ENCODE measurements around the gene DCAKD. TPM values are rescaled to one million over a fixed set of nuclear protein-coding genes. Genes with fewer than 3 reads are reported as not detected.

DCAKD gene
- total and polyA plus RNA-seq, 8 donors, result 20.5 to 50.8 (median 44.9) TPM

DNA sequence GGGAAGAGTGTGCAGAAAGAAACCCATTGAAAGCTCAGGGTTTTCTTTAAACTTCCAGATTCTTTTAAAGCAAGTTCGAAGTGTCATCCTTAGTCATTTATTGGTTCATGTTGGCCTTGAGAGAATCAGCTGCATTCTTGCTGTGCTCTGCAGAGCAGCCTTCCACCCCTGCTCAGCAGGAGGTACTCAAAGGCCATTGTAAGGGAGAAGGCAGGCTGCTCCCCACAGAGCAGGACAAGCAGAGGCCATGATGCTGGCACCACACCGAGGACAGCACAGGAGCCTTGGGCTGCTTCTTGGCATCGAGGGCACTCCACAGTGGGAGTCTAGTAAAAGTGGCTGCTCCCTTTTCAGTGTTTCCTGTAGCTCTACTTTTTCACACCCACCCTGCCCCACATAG, 39.3 kb upstream of the DCAKD start:
- Histone ChIP-seq H3K9me3 (no peaks in the 10 kb centered on the region), H3K27me3 (no peaks in the 10 kb centered on the region), H3K4me3 (no peak overlapping the region), H3K27ac (no peak overlapping the region), H3K36me3 (peaks cover 0 to 99% of the 10 kb centered on the region in 2 donors), H3K4me1 (peaks cover 10 to 12% of the 10 kb centered on the region in 2 donors)
- intact Hi-C loops (cut with DNase I), result no loop called here
- TF ChIP-seq, protein P1, sequence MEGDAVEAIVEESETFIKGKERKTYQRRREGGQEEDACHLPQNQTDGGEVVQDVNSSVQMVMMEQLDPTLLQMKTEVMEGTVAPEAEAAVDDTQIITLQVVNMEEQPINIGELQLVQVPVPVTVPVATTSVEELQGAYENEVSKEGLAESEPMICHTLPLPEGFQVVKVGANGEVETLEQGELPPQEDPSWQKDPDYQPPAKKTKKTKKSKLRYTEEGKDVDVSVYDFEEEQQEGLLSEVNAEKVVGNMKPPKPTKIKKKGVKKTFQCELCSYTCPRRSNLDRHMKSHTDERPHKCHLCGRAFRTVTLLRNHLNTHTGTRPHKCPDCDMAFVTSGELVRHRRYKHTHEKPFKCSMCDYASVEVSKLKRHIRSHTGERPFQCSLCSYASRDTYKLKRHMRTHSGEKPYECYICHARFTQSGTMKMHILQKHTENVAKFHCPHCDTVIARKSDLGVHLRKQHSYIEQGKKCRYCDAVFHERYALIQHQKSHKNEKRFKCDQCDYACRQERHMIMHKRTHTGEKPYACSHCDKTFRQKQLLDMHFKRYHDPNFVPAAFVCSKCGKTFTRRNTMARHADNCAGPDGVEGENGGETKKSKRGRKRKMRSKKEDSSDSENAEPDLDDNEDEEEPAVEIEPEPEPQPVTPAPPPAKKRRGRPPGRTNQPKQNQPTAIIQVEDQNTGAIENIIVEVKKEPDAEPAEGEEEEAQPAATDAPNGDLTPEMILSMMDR (IDR thresholded peaks at IDR 0.05), result no peak
- DNase-seq (no peak), ATAC-seq (no peak)

DNA sequence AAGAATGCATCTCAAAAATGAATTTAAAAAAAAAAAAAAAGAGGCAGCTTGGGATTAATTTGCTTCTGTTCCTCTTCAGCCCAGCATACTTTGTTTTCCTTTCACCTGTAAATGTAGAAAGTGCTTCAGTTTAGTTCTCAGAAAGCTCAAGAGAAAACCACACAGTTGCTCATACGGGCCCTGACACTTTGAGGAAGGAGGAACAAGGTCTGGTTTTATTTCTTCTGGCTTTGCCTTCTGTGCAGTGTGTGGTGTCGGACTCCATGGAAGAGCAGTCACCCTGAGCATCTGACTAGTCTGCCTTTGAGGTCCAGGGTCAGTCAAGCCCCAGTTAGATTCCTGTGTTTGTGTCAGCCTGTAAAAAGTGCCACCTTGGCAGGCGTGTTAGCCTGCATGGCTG, 37.3 kb upstream of the DCAKD start:
- H3K36me3 ChIP-seq, result peaks cover 0 to 99% of the 10 kb centered on the region in 2 donors

DNA sequence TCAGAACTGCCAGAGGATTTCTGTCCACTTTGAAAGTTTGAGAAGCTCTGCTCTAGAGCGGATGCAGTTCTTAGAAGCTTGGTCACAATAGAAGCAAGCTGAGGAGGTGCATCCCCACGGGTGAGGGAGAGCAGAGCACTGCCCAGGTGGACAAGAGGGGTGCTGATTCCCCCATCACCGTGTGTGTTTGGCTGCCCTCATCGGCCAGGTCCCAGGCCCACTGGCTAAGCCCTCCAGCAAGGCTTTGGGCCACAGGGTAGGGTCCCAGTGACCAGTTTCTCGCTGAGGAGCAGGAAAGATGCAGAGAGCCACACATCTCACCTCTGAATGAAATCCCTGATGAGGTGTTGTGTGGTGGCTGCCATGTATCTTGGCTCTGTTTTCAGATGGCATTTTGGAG, 36.5 kb upstream of the DCAKD start:
- ATAC-seq (no peak), DNase-seq (no peak)
- intact Hi-C loops (cut with DNase I), result no loop called here
- H3K9me3 ChIP-seq, result no peaks in the 10 kb centered on the region
- no peaks in the 10 kb centered on the region for H3K27me3 ChIP-seq
- H3K4me1 ChIP-seq, result peaks cover 0 to under 1% of the 10 kb centered on the region in 2 donors
- H3K4me3 ChIP-seq, result no peak overlapping the region
- H3K27ac ChIP-seq, result no peak overlapping the region
- peaks cover 0 to 99% of the 10 kb centered on the region in 2 donors for H3K36me3 ChIP-seq
- TF ChIP-seq, protein P1 (IDR thresholded peaks at IDR 0.05), result no peak

More for the DNA sequence above, 37.3 kb upstream of the DCAKD start:
- intact Hi-C loops (cut with DNase I), result no loop called here
- Histone ChIP-seq H3K9me3 (no peaks in the 10 kb centered on the region), H3K27me3 (no peaks in the 10 kb centered on the region), H3K4me1 (peaks cover 7 to 8% of the 10 kb centered on the region in 2 donors), H3K4me3 (no peak overlapping the region), H3K27ac (no peak overlapping the region)
- ATAC-seq, result no peak
- no peak for DNase-seq
- TF ChIP-seq, protein P1 (IDR thresholded peaks at IDR 0.05), result no peak

DNA sequence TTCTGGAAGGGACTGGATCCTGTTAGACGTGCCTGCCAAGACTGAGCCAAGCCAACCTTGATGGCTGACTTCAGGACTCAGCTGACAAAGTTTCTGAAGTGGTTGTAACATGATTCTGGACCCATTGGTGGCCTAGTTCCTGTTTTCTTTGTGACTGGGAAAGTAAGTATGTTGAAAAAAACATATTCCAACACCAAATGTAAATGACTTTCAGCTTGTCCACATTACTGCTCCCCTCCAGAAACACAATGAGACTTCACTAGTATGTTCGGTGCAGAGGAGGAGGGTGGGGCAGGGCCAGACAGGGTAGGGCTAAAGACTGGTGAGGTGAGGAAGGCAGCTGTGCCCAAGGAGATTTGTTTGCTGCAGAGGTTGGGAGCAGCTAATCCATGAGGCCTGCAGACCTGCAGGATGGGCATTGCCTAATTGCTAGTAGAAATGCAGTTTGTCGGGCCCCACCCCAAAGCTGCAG, 36.1 kb upstream of the DCAKD start:
- TF ChIP-seq, protein P1 (IDR thresholded peaks at IDR 0.05), result no peak
- ATAC-seq, result peak; percentile 22
- intact Hi-C loops (cut with DNase I), result no loop called here
- H3K4me1 ChIP-seq, result no peaks in the 10 kb centered on the region
- H3K9me3 ChIP-seq, result no peaks in the 10 kb centered on the region
- peak in 1 of 4 donors; percentile 16 for DNase-seq
- no peaks in the 10 kb centered on the region for H3K27me3 ChIP-seq
- H3K27ac ChIP-seq, result no peak overlapping the region
- no peak overlapping the region for H3K4me3 ChIP-seq
- peaks cover 0 to 99% of the 10 kb centered on the region in 2 donors for H3K36me3 ChIP-seq

DNA sequence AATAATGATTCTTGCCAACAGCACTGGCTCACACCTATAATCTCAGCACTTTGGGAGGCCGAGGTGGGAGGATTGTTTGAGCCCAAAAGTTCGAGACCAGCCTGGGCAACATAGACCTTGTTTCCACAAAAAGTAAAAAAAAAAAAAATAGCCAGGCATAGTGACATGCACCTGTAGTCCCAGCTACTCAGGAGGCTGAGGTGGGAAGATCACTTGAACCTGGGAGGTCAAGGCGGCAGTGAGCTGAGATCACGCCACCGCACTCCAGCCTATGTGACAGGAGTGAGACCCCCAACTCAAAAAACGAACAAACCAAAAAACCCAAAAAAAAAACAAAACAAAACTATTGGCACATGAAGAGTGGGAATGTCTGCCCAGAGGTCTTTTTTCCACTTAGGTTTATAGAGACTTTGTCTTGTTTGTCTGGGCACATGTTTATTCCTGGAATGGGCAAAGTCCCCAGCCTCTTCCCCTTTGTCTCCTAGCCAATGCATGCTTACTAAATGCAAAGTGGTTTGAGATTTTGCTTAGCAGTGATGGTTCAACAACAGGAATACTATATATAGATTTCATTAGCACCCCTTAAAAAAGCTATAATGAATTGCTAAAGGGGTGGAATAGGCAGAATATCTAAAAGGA, 35.6 kb upstream of the DCAKD start:
- Histone ChIP-seq H3K27me3 (no peaks in the 10 kb centered on the region), H3K36me3 (peaks cover 0 to 99% of the 10 kb centered on the region in 2 donors), H3K9me3 (no peaks in the 10 kb centered on the region), H3K27ac (no peak overlapping the region), H3K4me1 (no peaks in the 10 kb centered on the region), H3K4me3 (no peak overlapping the region)
- no peak for ATAC-seq
- TF ChIP-seq, protein P1 (IDR thresholded peaks at IDR 0.05), result no peak
- intact Hi-C loops (cut with DNase I), result no loop called here
- no peak for DNase-seq
